CD4-positive, alpha-beta T cell treated with Interleukin-12 subunit alpha and Interleukin-12 subunit beta, for 1 hour (primary cell): ENCODE data around the gene RBMS2.
"Not testable (repeated sequence)": the region's sequence is repeated elsewhere in the genome, so short reads cannot be mapped to it uniquely, and the experiment has no call there.

Source experiments
- DNase-seq: peaks from one replicate; pipeline ENCODE4 v3.0.0-alpha.2; 2020

The RBMS2 gene

GRCh38 chr12:56520048-56520447 is 1.6 kb upstream of the RBMS2 start:
- DNase-seq: no peak

GRCh38 chr12:56520506-56520905 is 1.1 kb upstream of the RBMS2 start:
- no peak for DNase-seq

GRCh38 chr12:56521209-56521589 is 421 bp upstream of the RBMS2 start:
- DNase-seq: no peak

GRCh38 chr12:56522411-56523193 is 982 bp downstream of the RBMS2 start:
- DNase-seq: no peak

GRCh38 chr12:56528846-56529245 is 7.2 kb downstream of the RBMS2 start:
- DNase-seq: no peak

GRCh38 chr12:56529656-56530055 is 8.0 kb downstream of the RBMS2 start:
- DNase-seq: no peak

- no peak for DNase-seq
These were observed 8.9 kb downstream of the RBMS2 start for GRCh38 chr12:56530390-56531055.

- DNase-seq: no peak
These were observed 15.9 kb downstream of the RBMS2 start for GRCh38 chr12:56537546-56537945.

- DNase-seq: no peak
These were observed 20.0 kb downstream of the RBMS2 start for GRCh38 chr12:56541631-56542030.

- DNase-seq: no peak
These were observed 20.5 kb downstream of the RBMS2 start for GRCh38 chr12:56542164-56542563.

- DNase-seq: no peak
These were observed 23.5 kb downstream of the RBMS2 start for GRCh38 chr12:56545023-56545604.

- no peak for DNase-seq
These were observed 25.1 kb downstream of the RBMS2 start for GRCh38 chr12:56546680-56547079.

- no peak for DNase-seq
These were observed 29.4 kb downstream of the RBMS2 start for GRCh38 chr12:56551070-56551469.

- no peak for DNase-seq
These were observed 44.0 kb downstream of the RBMS2 start for GRCh38 chr12:56565510-56566101.

GRCh38 chr12:56568146-56568545 is 46.5 kb downstream of the RBMS2 start:
- no peak for DNase-seq

GRCh38 chr12:56571121-56571520 is 49.5 kb downstream of the RBMS2 start:
- no peak for DNase-seq

- DNase-seq: no peak
These were observed 50.7 kb downstream of the RBMS2 start for GRCh38 chr12:56572288-56572687.

- DNase-seq: no peak
These were observed 52.6 kb downstream of the RBMS2 start for GRCh38 chr12:56574210-56574609.

GRCh38 chr12:56577248-56577647 is 55.6 kb downstream of the RBMS2 start:
- DNase-seq: not testable (repeated sequence)

- DNase-seq: no peak
These were observed 57.4 kb downstream of the RBMS2 start for GRCh38 chr12:56578983-56579546.

GRCh38 chr12:56581418-56582145 is 60.0 kb downstream of the RBMS2 start:
- DNase-seq: peak; percentile 43

GRCh38 chr12:56585098-56585497 is 63.5 kb downstream of the RBMS2 start:
- no peak for DNase-seq

- no peak for DNase-seq
These were observed 68.2 kb downstream of the RBMS2 start for GRCh38 chr12:56589783-56590182.
